GM18517 (cell line): Measurements from ENCODE around the gene CCDC40.

Experiments used
- ATAC-seq: cut with Tn5 transposase; IDR thresholded peaks from one replicate; pipeline ENCODE4 v1.9.1; 2021; ENCODE audit warnings: mild to moderate bottlenecking, moderate library complexity; ENCODE audit not compliant: unreplicated experiment

The CCDC40 gene

GRCh38 chr17:80100035-80100323 lies 63.5 kb downstream of the CCDC40 start:
- ATAC-seq: no peak

GRCh38 chr17:80101011-80101945 lies 64.8 kb downstream of the CCDC40 start, which contains the start of gene GAA:
Gene GAA, plus strand, starts transcription at chr17:80101581. Its CDS starts 3,006 bp downstream, at chr17:80104587.
- peak; percentile 64 for ATAC-seq

GRCh38 chr17:80101946-80102663 lies 65.7 kb downstream of the CCDC40 start:
- ATAC-seq: no peak

GRCh38 chr17:80102664-80103448 lies 66.4 kb downstream of the CCDC40 start:
- ATAC-seq: no peak

GRCh38 chr17:80103449-80104085 lies 67.1 kb downstream of the CCDC40 start:
- no peak for ATAC-seq

- no peak for ATAC-seq
Observed at GRCh38 chr17:80104321-80104955, 68.0 kb downstream of the CCDC40 start.

- ATAC-seq: no peak
Observed at GRCh38 chr17:80104956-80105375, 68.5 kb downstream of the CCDC40 start.

- ATAC-seq: no peak
Observed at GRCh38 chr17:80105762-80106161, 69.3 kb downstream of the CCDC40 start.

GRCh38 chr17:80106176-80106575 lies 69.7 kb downstream of the CCDC40 start:
- ATAC-seq: no peak

- ATAC-seq: no peak
Observed at GRCh38 chr17:80106751-80107150, 70.3 kb downstream of the CCDC40 start.

GRCh38 chr17:80107231-80108021 lies 71.0 kb downstream of the CCDC40 start:
- ATAC-seq: no peak

- no peak for ATAC-seq
Observed at GRCh38 chr17:80108036-80108971, 71.9 kb downstream of the CCDC40 start.

GRCh38 chr17:80109066-80109660 lies 72.7 kb downstream of the CCDC40 start:
- no peak for ATAC-seq

- ATAC-seq: no peak
Observed at GRCh38 chr17:80109713-80110446, 73.4 kb downstream of the CCDC40 start.

- no peak for ATAC-seq
Observed at GRCh38 chr17:80110447-80110812, 74.0 kb downstream of the CCDC40 start.

GRCh38 chr17:80110927-80111701 lies 74.7 kb downstream of the CCDC40 start:
- no peak for ATAC-seq
